GM12865 (cell line): ENCODE measurements around the gene MYO7B.

Source experiments
- DNase-seq: peaks from one replicate; pipeline ENCODE4 v3.0.0; 2010; ENCODE audit warnings: low read depth
- H3K4me3 ChIP-seq: 2 replicates; pipeline ENCODE4 v1.5.1; 2011; ENCODE audit warnings: mild to moderate bottlenecking, low read depth, low read length, control low read depth
- CTCF ChIP-seq: IDR thresholded peaks from 2 replicates; pipeline ENCODE4 v1.5.1; 2011; ENCODE audit warnings: low read length, control low read depth, low read depth, inconsistent platforms; ENCODE audit not compliant: insufficient read depth; ENCODE audit errors: missing control alignments

Gene MYO7B

GRCh38 chr2:127561371-127561770 is 25.9 kb downstream of the MYO7B start:
- DNase-seq, result no peak
- H3K4me3 ChIP-seq, result no peak overlapping the region
- TF ChIP-seq CTCF, result no peak

- no peak overlapping the region for H3K4me3 ChIP-seq
- TF ChIP-seq CTCF, result no peak
- DNase-seq, result no peak
Observed at GRCh38 chr2:127562936-127563335, 27.5 kb downstream of the MYO7B start.

- peak overlapping the region; percentile 14 for H3K4me3 ChIP-seq
- peak; percentile 2 for TF ChIP-seq CTCF
- DNase-seq, result peak; percentile 93
Observed at GRCh38 chr2:127563458-127564428, 28.3 kb downstream of the MYO7B start.

GRCh38 chr2:127564429-127565260 is 29.2 kb downstream of the MYO7B start:
- DNase-seq, result no peak
- H3K4me3 ChIP-seq, result peak overlapping the region; percentile 6; the same call in 1 of the 2 replicates
- TF ChIP-seq CTCF, result no peak

- H3K4me3 ChIP-seq, result no peak overlapping the region
- DNase-seq, result no peak
Observed at GRCh38 chr2:127565261-127566138, 30.0 kb downstream of the MYO7B start.

GRCh38 chr2:127566139-127566417 is 30.6 kb downstream of the MYO7B start:
- DNase-seq, result no peak
- H3K4me3 ChIP-seq, result no peak overlapping the region
- TF ChIP-seq CTCF, result no peak

More at GRCh38 chr2:127565261-127566138, 30.0 kb downstream of the MYO7B start:
- no peak for TF ChIP-seq CTCF
